Astrocyte of the hippocampus (primary cell): ENCODE measurements around the gene PCDHA12.
"Not testable (repeated sequence)": the region's sequence is repeated elsewhere in the genome, so short reads cannot be mapped to it uniquely, and the experiment has no call there.

Source experiments
- DNase-seq: peaks from one replicate; pipeline ENCODE4 v3.0.0; 2011; ENCODE audit warnings: low read depth, low spot score

Gene PCDHA12, protein sequence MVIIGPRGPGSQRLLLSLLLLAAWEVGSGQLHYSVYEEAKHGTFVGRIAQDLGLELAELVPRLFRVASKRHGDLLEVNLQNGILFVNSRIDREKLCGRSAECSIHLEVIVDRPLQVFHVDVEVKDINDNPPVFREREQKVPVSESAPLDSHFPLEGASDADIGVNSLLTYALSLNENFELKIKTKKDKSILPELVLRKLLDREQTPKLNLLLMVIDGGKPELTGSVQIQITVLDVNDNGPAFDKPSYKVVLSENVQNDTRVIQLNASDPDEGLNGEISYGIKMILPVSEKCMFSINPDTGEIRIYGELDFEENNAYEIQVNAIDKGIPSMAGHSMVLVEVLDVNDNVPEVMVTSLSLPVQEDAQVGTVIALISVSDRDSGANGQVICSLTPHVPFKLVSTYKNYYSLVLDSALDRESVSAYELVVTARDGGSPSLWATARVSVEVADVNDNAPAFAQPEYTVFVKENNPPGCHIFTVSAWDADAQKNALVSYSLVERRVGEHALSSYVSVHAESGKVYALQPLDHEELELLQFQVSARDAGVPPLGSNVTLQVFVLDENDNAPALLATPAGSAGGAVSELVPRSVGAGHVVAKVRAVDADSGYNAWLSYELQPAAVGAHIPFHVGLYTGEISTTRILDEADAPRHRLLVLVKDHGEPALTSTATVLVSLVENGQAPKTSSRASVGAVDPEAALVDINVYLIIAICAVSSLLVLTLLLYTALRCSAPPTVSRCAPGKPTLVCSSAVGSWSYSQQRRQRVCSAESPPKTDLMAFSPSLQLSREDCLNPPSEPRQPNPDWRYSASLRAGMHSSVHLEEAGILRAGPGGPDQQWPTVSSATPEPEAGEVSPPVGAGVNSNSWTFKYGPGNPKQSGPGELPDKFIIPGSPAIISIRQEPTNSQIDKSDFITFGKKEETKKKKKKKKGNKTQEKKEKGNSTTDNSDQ

DNA sequence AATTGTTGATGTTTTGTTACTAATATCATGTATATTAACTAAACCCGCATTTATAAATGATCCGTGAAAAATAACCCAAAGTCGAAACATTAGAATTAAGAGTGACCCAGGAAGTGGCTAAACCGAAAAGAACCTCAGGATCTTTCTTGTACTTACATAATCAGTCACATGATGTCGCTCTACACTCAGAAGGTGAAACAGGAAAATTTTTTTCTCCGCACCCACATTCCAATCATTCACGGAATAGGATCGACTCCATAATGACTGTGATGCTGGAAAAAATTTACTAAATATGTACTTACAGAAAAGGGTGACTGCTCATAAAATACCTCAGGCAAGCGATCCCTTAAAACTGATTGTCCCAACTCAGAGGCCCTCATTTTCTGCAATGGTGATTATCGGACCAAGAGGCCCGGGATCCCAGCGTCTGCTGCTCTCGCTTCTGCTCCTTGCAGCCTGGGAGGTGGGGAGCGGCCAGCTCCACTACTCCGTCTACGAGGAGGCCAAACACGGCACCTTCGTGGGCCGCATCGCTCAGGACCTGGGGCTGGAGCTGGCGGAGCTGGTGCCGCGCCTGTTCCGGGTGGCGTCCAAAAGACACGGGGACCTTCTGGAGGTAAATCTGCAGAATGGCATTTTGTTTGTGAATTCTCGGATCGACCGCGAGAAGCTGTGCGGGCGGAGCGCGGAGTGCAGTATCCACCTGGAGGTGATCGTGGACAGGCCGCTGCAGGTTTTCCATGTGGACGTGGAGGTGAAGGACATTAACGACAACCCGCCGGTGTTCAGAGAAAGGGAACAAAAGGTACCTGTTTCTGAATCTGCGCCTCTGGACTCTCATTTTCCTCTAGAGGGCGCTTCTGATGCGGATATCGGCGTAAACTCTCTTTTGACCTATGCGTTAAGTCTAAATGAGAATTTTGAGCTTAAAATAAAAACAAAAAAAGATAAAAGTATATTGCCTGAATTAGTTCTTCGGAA is at the start of gene PCDHA12:
Gene PCDHA12 (plus strand): TSS at position 224 of the 981 bp plus-strand sequence. CDS start 165 bp downstream, at position 389.
- DNase-seq: no peak

DNA sequence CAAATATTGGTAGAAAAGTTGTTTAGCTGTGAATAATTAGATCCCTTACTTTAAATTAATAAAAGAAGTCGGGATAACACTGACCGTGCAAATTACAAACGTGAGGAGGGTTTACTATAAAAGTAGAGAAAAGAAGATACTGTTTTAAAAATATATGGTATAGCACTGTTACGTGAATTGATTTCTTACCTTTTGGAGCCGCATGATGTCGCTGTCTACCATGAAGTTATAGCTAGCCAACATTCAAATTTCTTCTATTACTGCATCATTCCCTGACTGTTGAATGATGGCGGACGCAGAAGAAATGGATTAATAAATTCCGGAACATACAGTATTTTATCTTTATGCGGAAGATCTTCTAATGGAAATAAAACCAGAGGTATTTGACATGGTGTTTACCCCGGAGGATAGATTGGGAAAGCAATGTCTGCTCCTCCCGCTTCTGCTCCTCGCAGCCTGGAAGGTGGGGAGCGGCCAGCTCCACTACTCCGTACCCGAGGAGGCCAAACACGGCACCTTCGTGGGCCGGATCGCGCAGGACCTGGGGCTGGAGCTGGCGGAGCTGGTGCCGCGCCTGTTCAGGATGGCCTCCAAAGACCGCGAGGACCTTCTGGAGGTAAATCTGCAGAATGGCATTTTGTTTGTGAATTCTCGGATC is 47.3 kb upstream of the PCDHA12 start, which contains the start of gene PCDHA6:
Gene PCDHA6 (plus strand): TSS at position 257 of the 658 bp plus-strand sequence. CDS start 132 bp downstream, at position 389.
- DNase-seq: no peak

DNA sequence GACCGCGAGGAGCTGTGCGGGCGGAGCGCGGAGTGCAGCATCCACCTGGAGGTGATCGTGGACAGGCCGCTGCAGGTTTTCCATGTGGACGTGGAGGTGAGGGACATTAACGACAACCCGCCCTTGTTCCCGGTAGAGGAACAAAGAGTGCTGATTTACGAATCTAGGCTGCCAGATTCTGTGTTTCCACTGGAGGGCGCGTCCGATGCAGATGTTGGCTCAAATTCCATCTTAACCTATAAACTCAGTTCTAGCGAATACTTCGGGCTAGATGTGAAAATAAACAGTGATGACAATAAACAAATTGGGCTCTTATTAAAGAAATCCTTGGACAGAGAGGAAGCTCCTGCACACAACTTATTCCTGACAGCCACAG is 46.8 kb upstream of the PCDHA12 start:
- DNase-seq: no peak

DNA sequence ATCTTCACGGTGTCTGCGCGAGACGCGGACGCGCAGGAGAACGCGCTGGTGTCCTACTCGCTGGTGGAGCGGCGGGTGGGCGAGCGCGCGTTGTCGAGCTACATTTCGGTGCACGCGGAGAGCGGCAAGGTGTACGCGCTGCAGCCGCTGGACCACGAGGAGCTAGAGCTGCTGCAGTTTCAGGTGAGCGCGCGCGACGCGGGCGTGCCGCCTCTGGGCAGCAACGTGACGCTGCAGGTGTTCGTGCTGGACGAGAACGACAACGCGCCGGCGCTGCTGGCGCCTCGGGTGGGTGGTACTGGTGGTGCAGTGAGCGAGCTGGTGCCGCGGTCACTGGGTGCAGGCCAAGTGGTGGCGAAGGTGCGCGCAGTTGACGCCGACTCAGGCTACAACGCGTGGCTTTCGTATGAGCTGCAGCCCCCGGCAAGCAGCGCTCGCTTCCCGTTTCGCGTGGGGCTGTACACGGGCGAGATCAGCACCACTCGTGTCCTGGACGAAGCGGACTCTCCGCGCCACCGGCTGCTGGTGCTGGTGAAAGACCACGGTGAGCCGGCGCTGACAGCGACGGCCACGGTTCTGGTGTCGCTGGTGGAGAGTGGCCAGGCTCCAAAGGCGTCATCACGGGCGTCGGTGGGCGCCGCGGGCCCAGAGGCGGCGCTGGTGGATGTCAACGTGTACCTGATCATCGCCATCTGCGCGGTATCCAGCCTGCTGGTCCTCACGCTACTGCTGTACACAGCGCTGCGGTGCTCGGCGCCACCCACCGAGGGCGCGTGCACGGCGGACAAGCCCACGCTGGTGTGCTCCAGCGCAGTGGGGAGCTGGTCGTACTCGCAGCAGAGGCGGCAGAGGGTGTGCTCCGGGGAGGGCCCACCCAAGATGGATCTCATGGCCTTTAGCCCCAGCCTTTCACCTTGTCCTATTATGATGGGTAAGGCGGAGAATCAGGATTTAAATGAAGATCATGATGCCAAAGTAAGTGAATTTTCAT is 45.3 kb upstream of the PCDHA12 start:
- not testable (repeated sequence) for DNase-seq

DNA sequence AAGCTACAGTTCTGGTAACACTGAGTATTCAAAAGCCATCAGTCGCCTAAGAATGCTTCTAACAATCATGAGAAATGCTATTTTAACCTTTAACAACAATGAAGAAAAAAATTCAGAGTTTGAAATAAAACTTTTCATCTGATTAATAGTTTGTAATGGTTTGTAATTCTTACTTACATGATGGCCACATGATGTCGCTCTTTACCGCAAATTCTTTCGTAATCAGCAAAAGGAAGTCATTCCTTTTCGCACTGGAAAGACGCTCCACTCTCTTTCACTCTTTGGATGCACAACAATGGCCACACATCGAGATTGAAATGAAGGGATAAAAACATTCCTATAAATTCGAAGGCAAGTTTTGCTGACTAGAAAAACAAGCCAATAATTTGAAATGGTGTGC is 41.1 kb upstream of the PCDHA12 start, which contains the start of gene PCDHA7:
Gene PCDHA7 (plus strand): TSS at position 277 of the 400 bp plus-strand sequence. CDS start 115 bp downstream, at position 392.
- peak; percentile 3 for DNase-seq

DNA sequence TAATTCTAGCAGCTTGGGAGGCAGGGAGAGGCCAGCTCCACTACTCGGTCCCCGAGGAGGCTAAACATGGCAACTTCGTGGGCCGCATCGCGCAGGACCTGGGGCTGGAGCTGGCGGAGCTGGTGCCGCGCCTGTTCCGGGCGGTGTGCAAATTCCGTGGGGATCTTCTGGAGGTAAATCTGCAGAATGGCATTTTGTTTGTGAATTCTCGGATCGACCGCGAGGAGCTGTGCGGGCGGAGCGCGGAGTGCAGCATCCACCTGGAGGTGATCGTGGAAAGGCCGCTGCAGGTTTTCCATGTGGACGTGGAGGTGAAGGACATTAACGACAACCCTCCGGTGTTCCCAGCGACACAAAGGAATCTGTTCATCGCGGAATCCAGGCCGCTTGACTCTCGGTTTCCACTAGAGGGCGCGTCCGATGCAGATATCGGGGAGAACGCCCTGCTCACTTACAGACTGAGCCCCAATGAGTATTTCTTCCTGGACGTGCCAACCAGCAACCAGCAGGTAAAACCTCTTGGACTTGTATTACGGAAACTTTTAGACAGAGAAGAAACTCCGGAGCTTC is 40.6 kb upstream of the PCDHA12 start:
- DNase-seq: not testable (repeated sequence)

DNA sequence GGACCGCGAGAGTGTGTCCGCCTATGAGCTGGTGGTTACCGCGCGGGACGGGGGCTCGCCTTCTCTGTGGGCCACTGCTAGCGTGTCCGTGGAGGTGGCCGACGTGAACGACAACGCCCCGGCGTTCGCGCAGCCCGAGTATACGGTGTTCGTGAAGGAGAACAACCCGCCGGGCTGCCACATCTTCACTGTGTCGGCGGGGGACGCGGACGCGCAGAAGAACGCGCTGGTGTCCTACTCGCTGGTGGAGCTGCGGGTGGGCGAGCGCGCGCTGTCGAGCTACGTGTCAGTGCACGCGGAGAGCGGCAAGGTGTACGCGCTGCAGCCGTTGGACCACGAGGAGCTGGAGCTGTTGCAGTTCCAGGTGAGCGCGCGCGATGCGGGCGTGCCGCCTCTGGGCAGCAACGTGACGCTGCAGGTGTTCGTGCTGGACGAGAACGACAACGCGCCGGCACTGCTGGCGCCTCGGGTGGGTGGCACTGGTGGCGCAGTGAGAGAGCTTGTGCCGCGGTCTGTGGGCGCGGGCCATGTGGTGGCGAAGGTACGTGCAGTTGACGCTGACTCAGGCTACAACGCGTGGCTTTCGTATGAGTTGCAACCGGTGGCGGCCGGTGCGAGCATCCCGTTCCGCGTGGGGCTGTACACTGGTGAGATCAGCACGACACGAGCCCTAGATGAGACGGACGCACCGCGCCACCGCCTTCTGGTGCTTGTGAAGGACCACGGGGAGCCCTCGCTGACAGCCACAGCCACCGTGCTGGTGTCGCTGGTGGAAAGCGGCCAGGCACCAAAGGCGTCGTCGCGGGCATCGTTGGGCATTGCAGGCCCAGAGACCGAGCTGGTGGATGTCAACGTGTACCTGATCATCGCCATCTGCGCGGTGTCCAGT is 39.2 kb upstream of the PCDHA12 start:
- no peak for DNase-seq

DNA sequence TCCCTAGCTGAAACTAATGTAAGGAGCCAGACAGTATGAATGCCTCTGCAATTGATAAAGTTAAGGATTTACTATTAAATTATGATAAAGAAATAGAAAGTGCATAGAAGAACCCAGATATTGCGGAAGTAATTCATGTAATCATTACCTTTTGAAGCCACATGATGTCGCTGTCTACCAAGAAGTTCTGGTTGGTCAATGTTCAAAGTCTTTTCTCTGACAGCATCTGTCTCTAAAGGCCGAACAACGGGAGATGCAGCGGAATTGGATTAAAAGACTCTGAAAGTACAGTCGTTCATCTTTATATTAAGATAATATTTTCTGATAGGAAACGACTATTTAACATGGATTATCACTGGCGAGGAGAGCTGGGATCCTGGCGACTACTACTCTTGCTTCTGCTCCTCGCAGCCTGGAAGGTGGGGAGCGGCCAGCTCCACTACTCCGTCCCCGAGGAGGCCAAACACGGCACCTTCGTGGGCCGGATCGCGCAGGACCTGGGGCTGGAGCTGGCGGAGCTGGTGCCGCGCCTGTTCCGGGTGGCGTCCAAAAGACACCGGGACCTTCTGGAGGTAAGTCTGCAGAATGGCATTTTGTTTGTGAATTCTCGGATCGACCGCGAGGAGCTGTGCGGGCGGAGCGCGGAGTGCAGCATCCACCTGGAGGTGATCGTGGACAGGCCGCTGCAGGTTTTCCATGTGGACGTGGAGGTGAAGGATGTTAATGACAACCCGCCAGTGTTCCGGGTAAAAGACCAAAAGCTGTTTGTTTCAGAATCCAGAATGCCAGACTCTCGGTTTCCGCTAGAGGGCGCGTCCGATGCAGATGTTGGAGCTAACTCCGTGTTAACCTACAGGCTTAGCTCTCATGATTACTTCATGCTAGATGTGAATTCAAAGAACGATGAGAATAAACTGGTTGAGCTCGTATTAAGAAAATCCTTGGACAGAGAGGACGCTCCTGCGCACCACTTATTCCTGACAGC is 33.8 kb upstream of the PCDHA12 start, which contains the start of gene PCDHA8:
Gene PCDHA8 (plus strand): TSS at position 210 of the 985 bp plus-strand sequence. CDS start 135 bp downstream, at position 345.
- no peak for DNase-seq

DNA sequence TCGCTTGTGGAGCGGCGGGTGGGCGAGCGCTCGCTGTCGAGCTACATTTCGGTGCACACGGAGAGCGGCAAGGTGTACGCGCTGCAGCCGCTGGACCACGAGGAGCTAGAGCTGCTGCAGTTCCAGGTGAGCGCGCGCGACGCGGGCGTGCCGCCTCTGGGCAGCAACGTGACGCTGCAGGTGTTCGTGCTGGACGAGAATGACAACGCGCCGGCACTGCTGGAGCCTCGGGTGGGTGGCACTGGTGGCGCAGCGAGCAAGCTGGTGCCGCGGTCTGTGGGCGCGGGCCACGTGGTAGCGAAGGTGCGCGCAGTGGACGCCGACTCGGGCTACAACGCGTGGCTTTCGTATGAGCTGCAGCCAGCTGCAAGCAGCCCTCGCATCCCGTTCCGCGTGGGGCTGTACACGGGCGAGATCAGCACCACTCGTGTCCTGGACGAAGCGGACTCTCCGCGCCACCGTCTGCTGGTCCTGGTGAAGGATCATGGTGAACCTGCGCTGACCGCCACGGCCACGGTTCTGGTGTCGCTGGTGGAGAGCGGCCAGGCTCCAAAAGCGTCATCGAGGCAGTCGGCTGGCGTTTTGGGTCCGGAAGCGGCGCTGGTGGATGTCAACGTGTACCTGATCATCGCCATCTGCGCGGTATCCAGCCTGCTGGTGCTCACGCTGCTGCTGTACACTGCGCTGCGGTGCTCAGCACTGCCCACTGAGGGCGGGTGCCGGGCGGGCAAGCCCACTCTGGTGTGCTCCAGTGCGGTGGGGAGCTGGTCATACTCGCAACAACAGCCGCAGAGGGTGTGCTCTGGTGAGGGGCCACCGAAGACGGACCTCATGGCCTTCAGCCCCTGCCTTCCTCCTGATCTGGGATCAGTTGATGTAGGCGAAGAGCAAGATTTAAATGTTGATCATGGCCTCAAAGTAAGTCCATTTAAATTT is 32.0 kb upstream of the PCDHA12 start:
- DNase-seq: no peak

DNA sequence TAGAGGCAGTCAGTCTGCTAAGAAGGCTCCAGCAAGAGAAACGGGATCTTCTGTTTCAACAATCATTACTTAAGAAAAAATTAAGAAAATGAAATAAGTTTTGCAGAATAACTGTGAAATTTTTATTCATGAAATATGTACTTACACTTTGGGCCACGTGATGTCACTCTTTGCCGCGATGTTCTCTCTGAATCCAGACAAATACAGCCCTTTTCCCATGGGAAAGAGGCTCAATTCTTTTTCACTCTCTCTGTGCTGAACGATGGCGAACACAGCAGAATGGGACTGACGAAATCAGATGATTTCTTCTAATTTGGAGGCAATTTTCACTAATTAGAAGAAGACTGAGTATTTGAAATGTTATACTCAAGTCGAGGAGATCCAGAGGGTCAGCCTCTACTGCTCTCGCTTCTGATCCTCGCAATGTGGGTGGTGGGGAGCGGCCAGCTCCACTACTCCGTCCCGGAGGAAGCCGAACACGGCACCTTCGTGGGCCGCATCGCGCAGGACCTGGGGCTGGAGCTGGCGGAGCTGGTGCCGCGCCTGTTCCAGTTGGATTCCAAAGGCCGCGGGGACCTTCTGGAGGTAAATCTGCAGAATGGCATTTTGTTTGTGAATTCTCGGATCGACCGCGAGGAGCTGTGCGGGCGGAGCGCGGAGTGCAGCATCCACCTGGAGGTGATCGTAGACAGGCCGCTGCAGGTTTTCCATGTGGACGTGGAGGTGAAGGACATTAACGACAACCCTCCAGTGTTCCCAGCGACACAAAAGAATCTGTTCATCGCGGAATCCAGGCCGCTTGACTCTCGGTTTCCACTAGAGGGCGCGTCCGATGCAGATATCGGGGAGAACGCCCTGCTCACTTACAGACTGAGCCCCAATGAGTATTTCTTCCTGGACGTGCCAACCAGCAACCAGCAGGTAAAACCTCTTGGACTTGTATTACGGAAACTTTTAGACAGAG is 26.7 kb upstream of the PCDHA12 start, which contains the start of gene PCDHA9:
Gene PCDHA9 (plus strand): TSS at position 244 of the 964 bp plus-strand sequence. CDS start 114 bp downstream, at position 358.
- not testable (repeated sequence) for DNase-seq

DNA sequence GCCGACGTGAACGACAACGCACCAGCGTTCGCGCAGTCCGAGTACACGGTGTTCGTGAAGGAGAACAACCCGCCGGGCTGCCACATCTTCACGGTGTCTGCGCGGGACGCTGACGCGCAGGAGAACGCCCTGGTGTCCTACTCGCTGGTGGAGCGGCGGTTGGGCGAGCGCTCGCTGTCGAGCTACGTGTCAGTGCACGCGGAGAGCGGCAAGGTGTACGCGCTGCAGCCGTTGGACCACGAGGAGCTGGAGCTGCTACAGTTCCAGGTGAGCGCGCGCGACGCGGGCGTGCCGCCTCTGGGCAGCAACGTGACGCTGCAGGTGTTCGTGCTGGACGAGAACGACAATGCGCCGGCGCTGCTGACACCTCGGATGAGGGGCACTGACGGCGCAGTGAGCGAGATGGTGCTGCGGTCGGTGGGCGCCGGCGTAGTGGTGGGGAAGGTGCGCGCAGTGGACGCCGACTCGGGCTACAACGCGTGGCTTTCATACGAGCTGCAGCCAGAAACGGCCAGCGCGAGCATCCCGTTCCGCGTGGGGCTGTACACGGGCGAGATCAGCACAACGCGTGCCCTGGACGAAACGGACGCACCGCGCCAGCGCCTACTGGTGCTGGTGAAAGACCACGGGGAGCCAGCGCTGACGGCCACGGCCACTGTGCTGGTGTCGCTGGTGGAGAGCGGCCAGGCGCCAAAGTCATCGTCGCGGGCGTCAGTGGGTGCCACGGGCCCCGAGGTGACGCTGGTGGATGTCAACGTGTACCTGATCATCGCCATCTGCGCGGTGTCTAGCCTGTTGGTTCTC is 25.1 kb upstream of the PCDHA12 start:
- DNase-seq: not testable (repeated sequence)

DNA sequence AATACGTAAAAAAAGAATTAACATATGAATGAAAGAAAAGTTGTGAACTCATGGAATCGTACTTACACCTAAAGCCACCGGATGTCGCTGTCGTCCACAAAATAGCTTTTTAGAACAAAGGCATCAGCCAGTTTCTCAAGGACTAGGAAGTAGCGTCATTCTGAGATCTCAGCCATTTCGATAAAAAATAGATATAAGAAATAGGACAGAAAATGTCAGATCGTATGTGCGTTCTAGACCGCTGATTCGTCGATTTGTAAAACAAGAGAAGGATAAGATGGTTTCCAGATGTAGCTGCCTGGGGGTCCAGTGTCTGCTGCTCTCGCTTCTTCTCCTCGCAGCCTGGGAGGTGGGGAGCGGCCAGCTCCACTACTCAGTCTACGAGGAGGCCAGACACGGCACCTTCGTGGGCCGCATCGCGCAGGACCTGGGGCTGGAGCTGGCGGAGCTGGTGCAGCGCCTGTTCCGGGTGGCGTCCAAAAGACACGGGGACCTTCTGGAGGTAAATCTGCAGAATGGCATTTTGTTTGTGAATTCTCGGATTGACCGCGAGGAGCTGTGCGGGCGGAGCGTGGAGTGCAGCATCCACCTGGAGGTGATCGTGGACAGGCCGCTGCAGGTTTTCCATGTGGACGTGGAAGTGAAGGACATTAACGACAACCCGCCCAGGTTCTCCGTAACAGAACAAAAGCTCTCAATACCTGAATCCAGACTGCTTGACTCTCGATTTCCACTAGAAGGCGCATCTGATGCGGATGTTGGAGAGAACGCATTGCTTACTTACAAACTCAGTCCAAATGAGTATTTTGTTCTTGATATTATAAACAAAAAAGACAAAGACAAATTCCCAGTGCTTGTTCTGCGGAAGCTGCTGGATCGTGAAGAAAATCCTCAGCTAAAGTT is 19.1 kb upstream of the PCDHA12 start, which contains the start of gene PCDHA10:
Gene PCDHA10 (plus strand): TSS at position 126 of the 903 bp plus-strand sequence. CDS start 152 bp downstream, at position 278.
- DNase-seq: peak; percentile 15
